Measurements from ENCODE around the gene ABCF3.

ABCF3 gene

DNA sequence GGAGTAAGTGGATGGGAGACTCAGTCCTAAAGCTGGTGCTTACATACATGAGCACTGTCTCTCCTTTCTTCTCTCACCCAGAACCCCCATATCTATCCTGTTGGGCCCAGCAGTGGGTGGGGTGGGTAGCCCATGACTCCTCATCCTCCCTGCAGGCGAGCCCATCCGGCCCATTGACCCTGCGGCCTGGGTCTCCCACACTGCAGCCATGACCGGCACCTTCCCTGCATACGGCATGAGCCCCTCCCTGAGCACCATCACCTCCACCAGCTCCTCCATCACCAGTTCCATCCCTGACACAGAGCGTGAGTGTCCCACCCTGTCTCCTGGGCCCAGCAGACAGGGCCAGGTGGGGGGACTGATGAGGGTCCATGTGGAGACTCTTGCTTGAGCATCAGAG lies 19.3 kb upstream of the ABCF3 start:
- no peak for DNase-seq

DNA sequence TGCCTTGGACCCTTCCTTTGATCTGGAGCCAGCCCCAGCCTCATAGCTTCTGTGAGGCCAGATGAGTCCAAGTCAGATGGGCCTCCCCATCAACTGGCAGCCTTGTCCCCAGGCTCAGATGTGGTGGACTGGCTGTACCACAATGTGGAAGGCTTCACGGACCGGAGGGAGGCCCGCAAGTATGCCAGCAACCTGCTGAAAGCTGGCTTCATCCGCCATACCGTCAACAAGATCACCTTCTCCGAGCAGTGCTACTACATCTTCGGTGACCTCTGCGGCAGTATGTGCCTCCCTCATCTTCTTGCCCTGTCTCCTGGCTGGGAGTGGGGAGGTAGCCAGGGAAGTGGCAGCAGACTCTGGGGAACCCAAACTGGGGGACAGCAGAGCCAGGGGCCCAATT lies 18.2 kb upstream of the ABCF3 start:
- DNase-seq, result no peak

DNA sequence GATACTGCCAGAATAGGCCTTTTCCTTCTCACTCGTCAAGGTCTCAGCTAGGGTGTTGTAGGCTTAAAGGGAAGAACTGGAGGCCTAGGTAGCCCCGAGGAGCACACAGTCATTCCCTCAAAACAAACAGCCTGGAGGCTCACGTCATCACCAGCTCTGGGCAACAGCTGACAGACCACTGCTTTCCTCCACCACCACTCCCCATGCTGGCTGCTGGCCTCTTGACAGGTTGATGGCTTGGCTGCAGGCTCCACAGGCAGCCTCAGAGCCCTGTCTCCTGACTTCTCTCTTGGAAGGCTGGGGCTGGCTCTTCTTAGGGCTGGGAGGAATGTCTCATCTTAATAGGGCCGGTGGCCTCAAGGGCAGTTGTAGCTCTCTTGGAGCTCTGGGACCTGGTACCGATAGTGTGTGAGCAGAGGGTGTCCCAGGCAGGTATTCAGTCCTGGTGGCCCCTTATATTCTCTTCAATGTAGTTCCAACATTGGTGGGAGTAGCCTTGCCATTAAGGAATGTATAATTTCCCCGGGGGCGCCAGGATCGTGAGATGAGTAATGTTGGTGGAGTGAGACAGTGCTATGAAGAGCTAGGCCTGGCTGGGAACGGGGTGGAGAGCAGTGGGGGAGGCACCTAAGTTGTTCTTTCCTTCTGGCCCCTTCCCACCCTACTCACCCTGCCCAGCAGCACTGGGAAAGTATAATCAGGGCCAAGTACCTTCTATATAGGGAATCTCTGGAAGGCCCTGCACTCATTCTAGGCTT lies 17.5 kb upstream of the ABCF3 start:
- no peak for DNase-seq

DNA sequence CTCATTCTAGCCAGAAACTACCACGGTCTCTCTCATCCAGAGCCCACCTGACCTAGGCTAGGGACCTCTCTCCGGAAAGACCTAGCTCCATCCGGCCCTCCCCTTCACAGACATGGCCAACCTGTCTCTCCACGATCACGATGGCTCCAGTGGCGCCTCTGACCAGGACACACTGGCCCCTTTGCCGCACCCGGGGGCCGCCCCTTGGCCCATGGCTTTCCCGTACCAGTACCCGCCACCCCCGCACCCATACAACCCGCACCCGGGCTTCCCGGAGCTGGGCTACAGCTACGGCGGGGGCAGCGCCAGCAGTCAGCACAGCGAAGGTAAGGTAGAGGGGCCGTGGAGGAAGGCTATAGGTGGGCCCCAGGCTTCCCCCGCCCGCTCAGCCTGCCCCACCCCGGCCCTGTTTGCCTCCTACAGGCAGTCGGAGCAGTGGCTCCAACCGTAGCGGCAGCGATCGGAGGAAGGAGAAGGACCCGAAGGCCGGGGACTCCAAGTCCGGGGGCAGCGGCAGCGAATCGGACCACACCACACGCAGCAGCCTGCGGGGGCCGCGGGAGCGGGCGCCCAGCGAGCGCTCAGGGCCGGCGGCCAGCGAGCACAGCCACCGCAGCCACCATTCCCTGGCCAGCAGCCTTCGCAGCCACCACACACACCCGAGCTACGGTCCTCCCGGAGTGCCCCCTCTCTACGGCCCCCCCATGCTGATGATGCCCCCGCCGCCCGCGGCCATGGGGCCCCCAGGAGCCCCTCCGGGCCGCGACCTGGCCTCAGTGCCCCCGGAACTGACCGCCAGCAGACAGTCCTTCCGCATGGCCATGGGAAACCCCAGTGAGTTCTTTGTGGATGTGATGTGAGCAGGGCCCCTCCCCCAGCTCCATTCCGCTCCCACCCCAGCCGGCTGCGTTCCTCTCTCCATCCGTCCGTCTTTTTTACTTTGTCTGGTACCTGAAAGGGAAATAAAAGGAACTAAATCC lies 15.8 kb upstream of the ABCF3 start:
- DNase-seq, result no peak

DNA sequence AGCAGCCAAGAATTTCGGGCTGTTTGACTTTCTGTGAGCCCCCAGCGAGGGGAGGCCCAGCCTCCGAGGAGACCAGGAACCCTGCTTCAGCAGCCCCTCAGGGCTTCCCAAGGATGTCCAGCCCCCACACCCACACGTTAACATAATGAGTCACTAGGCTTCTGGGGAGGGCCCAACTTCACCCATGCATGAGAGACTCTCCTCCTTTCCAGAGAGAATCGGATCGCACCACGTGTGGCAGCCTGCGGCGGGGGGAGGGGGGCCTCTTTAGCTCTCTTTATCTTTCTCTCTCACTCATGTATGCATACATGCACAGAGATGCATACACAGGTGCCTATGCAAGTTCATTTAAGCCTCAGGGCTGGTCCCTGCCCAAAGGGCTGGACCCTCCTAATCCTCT lies 14.4 kb upstream of the ABCF3 start:
- DNase-seq, result no peak

DNA sequence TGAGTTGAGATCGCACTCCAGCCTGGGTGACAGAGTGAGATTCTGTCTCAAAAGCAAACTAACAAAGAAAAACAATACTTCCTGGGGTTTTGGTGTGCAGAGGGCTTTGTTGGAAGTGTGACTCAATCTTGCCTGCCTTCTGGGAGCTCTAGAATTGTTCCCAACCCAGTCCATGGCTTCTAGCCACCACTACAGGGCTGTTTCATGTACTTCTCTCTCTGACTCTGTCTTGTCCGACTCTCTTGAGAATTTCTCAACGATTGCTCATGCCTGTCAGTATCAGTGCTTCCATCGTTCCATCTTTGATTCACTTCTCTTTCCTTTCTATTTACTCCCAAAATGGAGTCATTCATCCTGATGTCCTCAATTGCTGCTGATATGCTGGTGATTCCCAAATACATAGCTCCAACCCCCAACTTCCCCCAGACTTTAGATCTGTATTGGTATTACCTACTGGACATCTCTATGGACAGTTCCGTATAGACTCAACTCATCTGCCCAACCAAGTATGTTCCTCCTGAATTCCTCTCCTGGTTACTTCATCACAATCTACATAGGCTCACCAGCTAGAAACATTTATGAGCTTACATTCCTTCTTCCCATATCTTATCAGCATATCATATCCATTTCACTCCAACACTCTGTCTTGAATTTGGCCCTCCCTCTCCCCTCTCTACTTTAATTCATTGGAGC lies 13.2 kb upstream of the ABCF3 start:
- no peak for DNase-seq

DNA sequence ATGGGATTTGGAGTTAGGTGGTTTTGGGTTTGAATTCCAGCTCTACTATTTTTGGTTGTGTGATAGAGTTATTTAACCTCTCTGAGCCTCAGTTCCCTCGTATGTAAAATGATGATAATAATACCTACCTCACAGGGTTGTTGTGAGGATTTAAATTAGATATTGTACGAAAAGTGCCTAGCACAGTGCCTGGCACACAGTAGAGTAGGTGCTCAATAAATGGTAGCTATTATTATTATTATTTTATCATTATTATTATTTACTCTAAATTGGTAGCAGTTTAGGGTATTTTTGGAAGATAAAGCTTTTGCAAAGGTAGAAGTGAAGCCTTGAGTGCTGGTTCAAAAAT lies 12.7 kb upstream of the ABCF3 start:
- no peak for DNase-seq

DNA sequence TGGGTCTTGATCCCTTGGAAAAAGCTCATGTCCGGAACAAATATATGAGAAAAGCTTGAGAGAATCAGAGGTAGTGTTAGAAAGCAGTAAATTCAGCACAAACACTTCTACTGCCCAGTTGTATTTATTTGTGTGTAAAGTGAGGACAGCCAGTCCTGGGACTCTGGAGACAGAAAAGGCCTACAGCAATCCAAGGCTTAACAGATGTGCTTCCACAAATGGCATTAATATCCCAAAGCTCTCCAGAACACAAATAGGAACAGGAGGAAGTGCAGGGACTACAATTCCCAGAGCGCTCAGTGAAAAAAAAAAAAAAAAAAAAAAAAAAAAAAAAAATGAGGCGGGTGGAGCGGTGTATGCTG lies 11.7 kb upstream of the ABCF3 start:
- DNase-seq, result no peak

DNA sequence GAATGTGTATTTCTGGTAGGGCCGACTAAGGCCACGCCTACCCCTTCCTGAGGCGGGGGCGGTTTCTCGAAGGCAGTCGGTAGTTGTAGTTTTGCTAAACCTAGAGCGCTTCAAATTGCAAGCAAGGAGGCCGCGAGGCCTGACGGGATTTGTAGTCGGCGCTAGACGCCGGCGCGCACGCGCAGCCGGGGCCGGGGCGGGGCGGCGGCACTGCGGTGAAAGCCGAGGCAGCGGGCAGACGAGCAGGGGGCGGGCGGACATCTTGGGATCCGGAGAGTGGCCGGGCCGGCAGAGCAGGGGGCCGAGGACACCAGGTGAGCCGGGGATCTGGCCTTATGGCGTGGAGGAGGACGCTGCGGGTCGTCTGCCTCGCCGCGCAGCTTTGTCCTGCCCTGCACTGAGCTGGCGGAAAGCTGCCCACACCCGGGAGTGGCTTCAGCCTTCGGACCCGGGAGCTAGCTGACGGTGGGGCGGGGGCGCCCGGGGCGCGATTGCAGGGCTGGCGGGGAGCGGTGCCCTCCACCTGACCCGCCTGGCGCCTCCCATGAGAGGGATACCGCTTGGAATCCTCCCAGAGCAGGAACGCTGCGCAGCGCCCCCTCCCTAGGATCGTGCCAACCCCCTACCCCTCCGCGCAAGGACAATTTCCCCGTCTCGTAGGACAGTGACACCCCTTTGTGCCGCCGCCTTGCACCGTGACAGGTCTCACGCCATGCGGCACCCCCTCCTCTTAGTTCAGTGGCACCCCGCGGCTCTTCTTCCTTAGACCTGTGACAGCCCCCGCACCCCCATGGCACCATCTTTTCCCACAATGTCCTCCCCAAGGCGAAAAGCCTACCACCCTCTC lies 11.1 kb upstream of the ABCF3 start, which contains the start of gene AP2M1:
TSS of gene AP2M1 (plus strand) at position 210 of the 847 bp plus-strand sequence. CDS start 2,139 bp downstream, outside the sequence.
- DNase-seq, result peak; percentile 64 to 100 (median 97)

DNA sequence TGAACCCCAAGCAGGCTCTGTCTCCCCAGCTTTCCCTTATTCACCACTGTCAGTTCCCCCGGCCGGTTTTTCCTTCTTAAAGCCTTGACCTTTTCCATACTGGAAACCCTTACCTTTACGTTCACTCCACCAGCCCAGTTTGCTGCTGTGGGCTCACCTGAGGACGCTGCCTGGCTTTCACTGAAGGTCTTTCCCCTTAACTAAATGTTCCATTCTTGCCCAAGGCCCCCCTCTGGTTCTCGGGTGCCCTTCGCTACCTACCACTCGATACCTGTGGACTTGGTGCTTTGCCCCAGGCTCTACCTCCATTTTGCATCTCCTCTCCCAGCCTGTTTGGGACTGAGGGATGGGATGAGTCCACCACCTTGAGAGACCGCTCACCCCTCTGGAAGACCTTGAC lies 10.5 kb upstream of the ABCF3 start:
- DNase-seq, result peak in 2 of 56 donors; percentile 15 to 36

DNA sequence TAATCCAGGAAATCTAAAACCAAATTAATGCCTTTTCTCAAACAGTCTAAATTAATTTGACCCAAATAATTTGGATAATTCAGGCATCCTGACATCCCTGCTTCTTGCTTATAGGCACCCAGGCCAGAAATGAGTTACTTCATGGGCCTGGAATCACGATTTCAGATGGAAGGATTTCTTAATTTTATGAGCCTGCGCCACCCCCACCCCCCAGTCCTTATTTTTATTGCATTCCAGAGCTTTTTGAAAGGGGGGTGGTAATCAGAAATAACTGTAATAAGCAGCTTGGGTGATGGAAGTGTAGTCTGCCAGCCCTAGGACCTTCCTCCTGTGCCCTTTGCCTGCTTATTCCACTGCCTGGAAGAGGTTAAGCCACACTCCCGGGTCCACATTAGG lies 10.0 kb upstream of the ABCF3 start:
- DNase-seq, result no peak

DNA sequence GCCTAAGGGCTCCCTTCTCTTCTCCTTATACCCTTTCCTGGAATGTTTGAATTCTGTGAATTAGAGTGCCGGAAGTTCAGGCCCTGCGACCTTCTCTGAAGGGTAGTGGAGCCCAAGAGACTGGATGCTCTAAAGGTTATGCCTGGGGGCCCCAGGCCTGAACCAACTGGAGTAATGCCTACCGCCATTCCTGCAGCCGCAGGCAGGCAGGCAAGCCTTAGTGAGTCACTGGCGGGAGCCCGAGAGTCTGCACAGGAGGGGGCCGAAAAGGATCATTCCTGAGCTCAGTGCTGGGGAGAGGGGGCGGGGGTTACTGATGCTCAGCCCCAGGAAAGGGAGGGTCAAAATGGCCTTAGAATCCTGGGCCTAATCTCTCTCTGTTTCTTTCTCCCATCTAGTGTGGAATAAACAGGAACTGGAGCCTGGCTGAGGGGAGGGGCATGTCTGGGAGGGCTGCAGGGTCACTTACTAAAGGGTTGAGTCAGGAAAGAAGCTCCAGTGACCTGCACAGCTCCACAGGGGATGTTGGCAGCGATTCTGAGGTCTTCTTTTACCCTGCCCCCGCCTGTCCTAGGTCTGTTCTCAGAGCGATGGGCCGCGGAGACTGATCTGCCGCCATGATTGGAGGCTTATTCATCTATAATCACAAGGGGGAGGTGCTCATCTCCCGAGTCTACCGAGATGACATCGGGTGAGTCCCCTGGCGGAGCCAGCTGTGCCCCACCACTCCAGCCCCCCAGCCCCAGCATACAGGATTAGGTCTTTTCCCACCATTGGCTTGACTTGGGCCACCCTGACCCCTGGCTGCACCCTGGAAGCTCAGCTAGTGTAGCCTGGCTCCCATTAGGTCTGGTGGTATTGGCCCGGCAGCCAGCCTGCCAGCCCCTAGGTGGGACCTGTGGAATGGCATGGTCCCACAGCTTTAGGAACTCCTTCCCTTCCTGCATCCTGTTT lies 9.3 kb upstream of the ABCF3 start:
- peak in 25 of 56 donors; percentile 6 to 74 (median 36) for DNase-seq

DNA sequence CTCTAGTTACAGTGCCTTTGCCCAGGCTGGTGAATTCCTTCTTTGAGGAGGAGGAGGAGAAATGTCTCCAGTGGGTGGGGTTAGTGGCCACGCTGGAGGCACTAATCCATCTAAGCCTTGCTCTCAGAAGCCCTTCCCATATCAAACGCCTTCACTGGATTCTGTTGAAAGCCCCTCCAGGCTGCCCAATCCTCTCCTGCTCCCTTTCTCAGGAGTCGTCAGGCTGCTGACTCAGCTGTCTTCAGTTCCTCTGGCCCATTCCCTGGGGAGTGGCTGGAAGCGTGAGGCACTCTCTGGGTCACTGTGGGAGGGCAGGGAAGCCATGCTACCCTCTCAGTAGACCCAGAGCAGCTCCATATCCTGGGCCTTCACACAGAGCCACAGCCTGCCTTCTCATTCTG lies 8.7 kb upstream of the ABCF3 start:
- no peak for DNase-seq

DNA sequence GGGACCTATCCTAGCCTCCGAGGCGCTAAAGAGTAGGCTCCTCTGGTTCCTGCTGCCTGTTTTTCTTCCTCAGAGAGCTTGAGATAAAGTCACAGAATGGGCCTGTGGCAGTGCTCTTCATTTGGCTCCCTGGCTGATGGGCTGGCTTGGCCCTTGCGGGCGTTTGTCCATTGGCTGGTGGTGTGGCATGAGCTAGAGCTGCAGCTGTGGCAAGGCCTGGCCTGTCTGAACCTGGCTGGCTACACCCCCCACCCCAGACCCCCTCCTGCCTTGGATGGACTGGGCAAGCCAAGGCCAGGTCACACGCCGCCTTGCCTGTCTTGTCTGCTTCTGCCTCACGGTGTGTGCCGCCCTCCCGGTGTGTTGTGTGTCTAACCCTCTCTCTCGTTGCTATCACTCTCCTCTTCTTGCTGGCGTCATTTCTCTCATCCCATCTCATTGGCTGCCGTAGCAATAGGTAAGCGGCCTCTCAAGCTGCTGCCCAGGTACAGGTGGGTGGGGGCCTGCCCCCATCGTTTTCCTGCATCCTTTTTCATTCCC lies 8.2 kb upstream of the ABCF3 start:
- no peak for DNase-seq

DNA sequence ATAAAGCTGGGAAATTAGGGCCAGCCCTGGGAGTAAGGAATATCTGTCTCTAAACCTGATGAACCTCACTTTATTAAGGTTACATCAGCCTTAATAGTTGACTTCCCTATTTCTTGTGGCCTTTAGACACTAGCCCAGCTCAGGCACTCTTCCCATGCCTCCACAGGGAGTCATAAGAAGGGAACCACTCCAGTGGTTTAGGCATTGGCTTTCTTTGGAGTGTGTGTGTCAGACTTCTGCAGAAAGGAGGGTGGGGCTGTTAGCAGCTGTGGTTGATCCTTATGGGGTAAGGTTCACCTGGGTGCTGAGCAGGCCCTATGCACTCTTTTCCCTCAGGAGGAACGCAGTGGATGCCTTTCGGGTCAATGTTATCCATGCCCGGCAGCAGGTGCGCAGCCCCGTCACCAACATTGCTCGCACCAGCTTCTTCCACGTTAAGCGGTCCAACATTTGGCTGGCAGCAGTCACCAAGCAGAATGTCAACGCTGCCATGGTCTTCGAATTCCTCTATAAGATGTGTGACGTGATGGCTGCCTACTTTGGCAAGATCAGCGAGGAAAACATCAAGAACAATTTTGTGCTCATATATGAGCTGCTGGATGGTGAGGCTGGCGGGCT lies 7.4 kb upstream of the ABCF3 start:
- DNase-seq, result no peak

DNA sequence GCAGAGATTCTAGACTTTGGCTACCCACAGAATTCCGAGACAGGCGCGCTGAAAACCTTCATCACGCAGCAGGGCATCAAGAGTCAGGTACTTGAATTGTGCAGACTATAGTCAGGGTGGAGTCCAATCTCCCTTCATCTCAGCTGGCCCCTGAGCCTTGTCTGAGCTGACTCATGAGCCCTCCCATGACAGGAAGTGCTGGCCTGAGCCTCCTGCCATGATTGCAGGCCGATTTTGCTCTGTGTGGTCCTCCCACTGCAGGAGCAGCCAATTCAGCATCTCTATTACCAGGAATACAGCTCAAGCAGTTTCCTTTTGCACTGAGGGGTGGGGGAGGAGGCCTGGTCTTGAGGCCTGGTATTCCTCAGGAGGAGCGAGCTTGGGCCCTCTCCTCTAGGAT lies 5.8 kb upstream of the ABCF3 start:
- DNase-seq, result no peak

DNA sequence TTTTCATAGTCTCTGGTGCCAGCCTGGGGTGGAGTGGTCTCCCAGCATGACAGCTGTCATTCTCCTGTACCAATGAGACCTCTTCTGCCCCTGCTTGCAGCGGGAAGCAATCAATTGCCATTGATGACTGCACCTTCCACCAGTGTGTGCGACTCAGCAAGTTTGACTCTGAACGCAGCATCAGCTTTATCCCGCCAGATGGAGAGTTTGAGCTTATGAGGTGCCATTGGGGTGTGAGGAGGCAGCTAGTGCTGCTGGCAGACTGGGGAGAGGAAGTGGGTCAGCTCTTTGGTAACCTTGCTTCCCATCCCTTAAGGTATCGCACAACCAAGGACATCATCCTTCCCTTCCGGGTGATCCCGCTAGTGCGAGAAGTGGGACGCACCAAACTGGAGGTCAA lies 4.4 kb upstream of the ABCF3 start:
- DNase-seq, result no peak

DNA sequence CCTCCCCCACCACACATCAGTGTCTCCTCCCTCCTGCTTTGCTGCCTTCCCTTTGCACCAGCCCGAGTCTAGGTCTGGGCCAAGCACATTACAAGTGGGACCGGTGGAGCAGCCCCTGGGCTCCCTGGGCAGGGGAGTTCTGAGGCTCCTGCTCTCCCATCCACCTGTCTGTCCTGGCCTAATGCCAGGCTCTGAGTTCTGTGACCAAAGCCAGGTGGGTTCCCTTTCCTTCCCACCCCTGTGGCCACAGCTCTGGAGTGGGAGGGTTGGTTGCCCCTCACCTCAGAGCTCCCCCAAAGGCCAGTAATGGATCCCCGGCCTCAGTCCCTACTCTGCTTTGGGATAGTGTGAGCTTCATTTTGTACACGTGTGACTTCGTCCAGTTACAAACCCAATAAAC lies 2.3 kb upstream of the ABCF3 start:
- no peak for DNase-seq

Data from amygdala (tissue), 56 donors.